GM21528 (cell line): ENCODE data around the gene SCO1.
"Not testable (repeated sequence)": the region's sequence is repeated elsewhere in the genome, so short reads cannot be mapped to it uniquely, and the experiment has no call there.

Experiments used
- ATAC-seq: cut with Tn5 transposase; IDR thresholded peaks from one replicate; pipeline ENCODE4 v1.9.1; 2021; ENCODE audit warnings: mild to moderate bottlenecking, moderate library complexity; ENCODE audit not compliant: unreplicated experiment, low FRiP score

Gene SCO1

GRCh38 chr17:10697092-10698081, at the start of gene SCO1, which contains the start of gene ADPRM:
Gene SCO1, minus strand, starts transcription at chr17:10697533. Its CDS starts 26 bp downstream, at chr17:10697507.
Gene ADPRM, plus strand, starts transcription at chr17:10697594. Its CDS starts 7,333 bp downstream, at chr17:10704927.
- peak; percentile 95 for ATAC-seq

GRCh38 chr17:10745231-10745630, 47.9 kb upstream of the SCO1 start:
- no peak for ATAC-seq

GRCh38 chr17:10744501-10745000, 47.2 kb upstream of the SCO1 start:
- no peak for ATAC-seq

GRCh38 chr17:10743316-10744009, 46.1 kb upstream of the SCO1 start:
- ATAC-seq: no peak

GRCh38 chr17:10742431-10742830, 45.1 kb upstream of the SCO1 start:
- ATAC-seq: no peak

GRCh38 chr17:10741416-10742135, 44.2 kb upstream of the SCO1 start:
- no peak for ATAC-seq

GRCh38 chr17:10739386-10739785, 42.1 kb upstream of the SCO1 start:
- ATAC-seq: no peak

GRCh38 chr17:10738521-10739258, 41.4 kb upstream of the SCO1 start:
- no peak for ATAC-seq

- no peak for ATAC-seq
Measured at GRCh38 chr17:10737736-10738135, 40.4 kb upstream of the SCO1 start.

- no peak for ATAC-seq
Measured at GRCh38 chr17:10737168-10737622, 39.9 kb upstream of the SCO1 start.

- no peak for ATAC-seq
Measured at GRCh38 chr17:10735821-10736220, 38.5 kb upstream of the SCO1 start.

GRCh38 chr17:10735251-10735650, 37.9 kb upstream of the SCO1 start:
- ATAC-seq: no peak

- no peak for ATAC-seq
Measured at GRCh38 chr17:10733666-10734065, 36.3 kb upstream of the SCO1 start.

- not testable (repeated sequence) for ATAC-seq
Measured at GRCh38 chr17:10732121-10732520, 34.8 kb upstream of the SCO1 start.

GRCh38 chr17:10731408-10731879, 34.1 kb upstream of the SCO1 start:
- ATAC-seq: no peak

- not testable (repeated sequence) for ATAC-seq
Measured at GRCh38 chr17:10730247-10730646, 32.9 kb upstream of the SCO1 start.

GRCh38 chr17:10729334-10730193, 32.2 kb upstream of the SCO1 start, which contains the start of gene TMEM220:
Gene TMEM220, minus strand, starts transcription at chr17:10730023. Its CDS starts 172 bp downstream, at chr17:10729851.
- no peak for ATAC-seq

- no peak for ATAC-seq
Measured at GRCh38 chr17:10728331-10728892, 31.1 kb upstream of the SCO1 start.
